K562 (cell line): ENCODE results near the gene RRBP1. TPM values are rescaled to one million over a fixed set of nuclear protein-coding genes. Genes with fewer than 3 reads are reported as not detected.

Experiments used
- ATAC-seq: fragments of 200-7000 bp; cut with Tn5 transposase; 3 replicates; pipeline ENCODE4 v1.9.1; 2020; ENCODE audit warnings: moderate library complexity
- BruUV-seq: library from RNA; stranded (reverse); fragments of 400-500 nt; replicated peaks from 2 replicates; lab custom pipeline; 2021; lab: Mats Ljungman, UMichigan
- CTCF ChIA-PET: fragments of 300-600 bp; formaldehyde crosslinking; extraction: SDS; loops from one replicate; lab custom pipeline; 2021; ENCODE audit warnings: low intra/inter-chr PET ratio; lab: Yijun Ruan, JAX
- POLR2A ChIA-PET: fragments of 300-600, 350-650 bp; sonication (Branson Sonifier 250); formaldehyde crosslinking; extraction: SDS; loops from one replicate; lab custom pipeline; 2021; ENCODE audit warnings: antibody characterized with exemption, inconsistent platforms; lab: Yijun Ruan, JAX
- DNase-seq, 4 experiments: peaks; one replicate each; pipeline versions ENCODE4 v3.0.0 to v3.0.0-alpha.2; 2011 to 2018; ENCODE audit warnings: low spot score in 3 of 4, mixed read lengths in 3 of 4; ENCODE audit errors: extremely low read depth in 1 of 4
- FAIRE-seq: peaks from 2 replicates; lab custom pipeline; 2011; peaks lifted over from hg19 to GRCh38; lab: Jason Lieb, UNC
- H2AFZ ChIP-seq: 2 replicates; pipeline ENCODE4 v1.6.0; 2011; ENCODE audit warnings: low read depth, low read length, control low read depth, inconsistent platforms
- H3K27ac ChIP-seq: fragments of 200-600 bp; 3 replicates; pipeline ENCODE4 v1.8.0; 2011; ENCODE audit warnings: low read depth, mild to moderate bottlenecking, control low read depth, inconsistent platforms, low read length, moderate library complexity, mixed read lengths; ENCODE audit errors: extremely low read depth
- H3K27me3 ChIP-seq, 2 experiments: fragments of 300-600 bp in 1 of 2; 2 replicates in 1 of 2; 3 replicates in 1 of 2; pipeline versions ENCODE4 v1.6.0 to v1.8.0; 2011; ENCODE audit warnings: inconsistent platforms in 2 of 2, low read length in 2 of 2, mild to moderate bottlenecking in 1 of 2, mixed read lengths in 1 of 2, moderate library complexity in 1 of 2; ENCODE audit not compliant: control insufficient read depth in 2 of 2, insufficient read depth in 2 of 2
- H3K36me3 ChIP-seq: fragments of 300-600 bp; 3 replicates; pipeline ENCODE4 v1.8.0; 2011; ENCODE audit warnings: mild to moderate bottlenecking, low read length, inconsistent platforms; ENCODE audit not compliant: control insufficient read depth, insufficient read depth
- H3K4me1 ChIP-seq, 2 experiments: fragments of 200-600 bp in 1 of 2; replicated peaks in 1 of 2; 2 replicates in 1 of 2; 3 replicates in 1 of 2; pipeline versions ENCODE4 v1.5.1 to v1.8.0; 2011; ENCODE audit warnings: inconsistent platforms in 2 of 2, low read length in 2 of 2, mild to moderate bottlenecking in 1 of 2, mixed read lengths in 1 of 2, moderate library complexity in 1 of 2; ENCODE audit not compliant: control insufficient read depth in 2 of 2, insufficient read depth in 2 of 2
- H3K4me2 ChIP-seq: 2 replicates; pipeline ENCODE4 v1.6.1; 2011; ENCODE audit warnings: low read length, control low read depth, inconsistent platforms, mixed read lengths; ENCODE audit not compliant: insufficient read depth
- H3K4me3 ChIP-seq: fragments of 200-600 bp; sonication (generic), shearing (Covaris generic); 2 replicates; pipeline ENCODE4 v1.5.1; 2016; ENCODE audit warnings: control low read depth, inconsistent platforms
- H3K79me2 ChIP-seq: fragments of 200-600 bp; 3 replicates; pipeline ENCODE4 v1.8.0; 2011; ENCODE audit warnings: low read length, inconsistent platforms; ENCODE audit not compliant: control insufficient read depth, insufficient read depth
- H3K9ac ChIP-seq, 2 experiments: 2 replicates each; pipeline versions ENCODE4 v1.6.0 to v1.6.1; 2011; ENCODE audit warnings: low read depth in 2 of 2, low read length in 2 of 2, control low read depth in 1 of 2, inconsistent platforms in 1 of 2, mild to moderate bottlenecking in 1 of 2, mixed read lengths in 1 of 2; ENCODE audit not compliant: insufficient read depth in 1 of 2
- H3K9me1 ChIP-seq: one replicate; pipeline ENCODE4 v1.6.0; 2011; ENCODE audit warnings: inconsistent platforms, mild to moderate bottlenecking, low read length, moderate library complexity; ENCODE audit not compliant: control insufficient read depth, insufficient read depth
- H3K9me3 ChIP-seq: replicated peaks from 2 replicates; pipeline ENCODE4 v1.5.1; 2011; ENCODE audit warnings: low read depth, low read length, inconsistent platforms; ENCODE audit not compliant: control insufficient read depth, insufficient read depth
- H4K20me1 ChIP-seq: replicated peaks from 2 replicates; pipeline ENCODE4 v1.6.1; 2011; ENCODE audit warnings: low read length, inconsistent platforms, mixed read lengths; ENCODE audit not compliant: control insufficient read depth, insufficient read depth
- POLR2AphosphoS5 ChIP-seq: IDR thresholded peaks from 2 replicates; pipeline ENCODE4 v1.6.1; 2011; ENCODE audit warnings: mild to moderate bottlenecking, low read depth, low read length, moderate library complexity; ENCODE audit not compliant: control insufficient read depth, insufficient read depth
- WGBS: fragments of 100-300 bp; shearing (Covaris generic); methylation state at CpG from one replicate; pipeline ENCODE4 v1.1.6; 2016; ENCODE audit warnings: low coverage, mixed read lengths; ENCODE audit not compliant: insufficient coverage; ENCODE audit errors: missing lambda C conversion rate; 5-methylcytosine and 5-hydroxymethylcytosine counted together
- in situ Hi-C: fragments of 300-500 bp; cut with MboI; formaldehyde crosslinking; loops from 4 replicates; pipeline ENCODE4 v1.15.0; 2018; ENCODE audit warnings: inconsistent platforms, mixed read lengths
- intact Hi-C: fragments of 100-400 bp; cut with micrococcal nuclease; formaldehyde crosslinking; loops from 2 replicates; pipeline ENCODE4 v1.14.2; 2022
- polyA plus RNA-seq, 8 experiments: library from polyadenylated mRNA; depleted of rRNA in 4 of 8; stranded (reverse) in 5 of 8; unstranded in 3 of 8; fragments of >200 nt; fragmentation: Nextera tagmentation in 2 of 8; fragmentation: Illumina TruSeq in 1 of 8; extraction: Ambion mirVana in 2 of 8; extraction: Trizol in 1 of 8; gene quantifications; 2 replicates each; pipeline versions ENCODE4 v1.2.1 to v1.2.3, GENCODE V29; 2011 to 2014; ENCODE audit warnings: inconsistent platforms in 1 of 8, missing spikeins in 1 of 8
- total RNA-seq, 7 experiments: library from RNA; depleted of rRNA in 6 of 7; stranded (reverse); fragments of >200 nt in 6 of 7; fragmentation: Illumina TruSeq in 2 of 7; extraction: Trizol in 2 of 7; gene quantifications; 2 replicates each; pipeline versions ENCODE4 v1.2.1 to v1.2.3, GENCODE V29; 2011 to 2021; ENCODE audit warnings: low replicate concordance in 1 of 7
- TF ChIP-seq, protein P1 (sequence below): sonication (generic); formaldehyde crosslinking; IDR thresholded peaks from 2 replicates; pipeline ENCODE4 v1.8.1; 2023; ENCODE audit warnings: mild to moderate bottlenecking, missing genetic modification reagents

Gene RRBP1
- total and polyA plus RNA-seq, 9 of the 15 experiments (the other 6 are each of a cell fraction or from before 2014, with no cell fraction given), result 0.84 to 32.0 (median 17.6) TPM

DNA sequence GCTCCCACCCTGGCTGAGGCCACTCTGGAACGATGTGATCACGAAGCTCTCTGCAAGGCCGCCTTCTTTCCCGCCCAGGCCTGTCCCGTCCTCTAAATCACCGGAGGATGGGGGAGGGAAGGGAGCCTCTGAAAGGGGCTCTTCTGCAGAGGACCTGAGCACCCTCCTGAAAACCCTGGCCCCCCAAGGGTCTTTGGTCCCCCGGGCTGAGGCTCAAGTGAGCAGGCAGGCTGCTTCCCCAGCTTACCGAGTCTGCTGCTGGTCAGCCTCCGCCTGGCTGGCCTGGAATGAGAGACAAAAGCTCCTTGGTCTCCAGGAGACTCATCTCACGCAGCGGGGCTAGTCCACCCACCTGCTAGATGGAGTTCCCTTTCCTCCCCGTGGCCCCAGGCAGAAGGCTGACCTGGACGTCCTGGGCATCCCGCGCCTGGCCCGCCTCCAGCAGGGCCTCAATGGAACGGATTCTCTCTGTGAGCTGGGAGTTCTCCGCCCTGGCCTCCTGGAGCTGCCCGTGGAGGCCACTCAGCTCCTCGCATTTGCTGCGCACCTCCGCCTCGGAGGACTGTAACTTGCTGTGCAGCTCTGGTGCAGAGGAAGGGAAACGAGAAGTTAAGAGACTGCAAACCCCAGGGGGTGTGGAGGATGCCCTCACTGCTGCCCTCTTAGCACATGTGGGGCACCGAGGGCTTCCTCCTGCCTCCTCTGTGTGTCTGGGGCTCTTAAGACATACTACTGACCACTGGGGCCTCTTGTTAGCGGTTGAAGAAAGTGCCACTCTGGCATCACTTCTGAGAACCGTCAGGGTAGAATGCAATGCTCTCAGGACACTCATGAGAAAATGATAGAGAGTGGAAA lies 54.7 kb downstream of the RRBP1 start:
- H4K20me1 ChIP-seq, result no peaks in the 10 kb centered on the region
- no TSS peak for BruUV-seq
- H3K9me3 ChIP-seq, result no peaks in the 10 kb centered on the region
- peaks cover 10% of the 10 kb centered on the region; the same call in 1 of the 3 replicates for H3K36me3 ChIP-seq
- no peaks in the 10 kb centered on the region for H3K79me2 ChIP-seq
- FAIRE-seq, result no peak
- H3K9ac ChIP-seq, result no peak overlapping the region
- in situ Hi-C loops, result no loop called here
- DNase-seq, result no peak
- ChIA-PET POLR2A (interaction anchor here (0.6 kb wide), 1 partner anchor 13 kb away, joined by 3 read pairs; no protein-coding TSS in a partner anchor), CTCF (no interaction called here)
- H3K27me3 ChIP-seq, result no peaks in the 10 kb centered on the region
- no peaks in the 10 kb centered on the region for H3K4me1 ChIP-seq
- H2AFZ ChIP-seq, result no peak overlapping the region
- no peak overlapping the region for H3K4me2 ChIP-seq
- no peak for ATAC-seq
- no peak for TF ChIP-seq POLR2AphosphoS5
- TF ChIP-seq, protein P1, sequence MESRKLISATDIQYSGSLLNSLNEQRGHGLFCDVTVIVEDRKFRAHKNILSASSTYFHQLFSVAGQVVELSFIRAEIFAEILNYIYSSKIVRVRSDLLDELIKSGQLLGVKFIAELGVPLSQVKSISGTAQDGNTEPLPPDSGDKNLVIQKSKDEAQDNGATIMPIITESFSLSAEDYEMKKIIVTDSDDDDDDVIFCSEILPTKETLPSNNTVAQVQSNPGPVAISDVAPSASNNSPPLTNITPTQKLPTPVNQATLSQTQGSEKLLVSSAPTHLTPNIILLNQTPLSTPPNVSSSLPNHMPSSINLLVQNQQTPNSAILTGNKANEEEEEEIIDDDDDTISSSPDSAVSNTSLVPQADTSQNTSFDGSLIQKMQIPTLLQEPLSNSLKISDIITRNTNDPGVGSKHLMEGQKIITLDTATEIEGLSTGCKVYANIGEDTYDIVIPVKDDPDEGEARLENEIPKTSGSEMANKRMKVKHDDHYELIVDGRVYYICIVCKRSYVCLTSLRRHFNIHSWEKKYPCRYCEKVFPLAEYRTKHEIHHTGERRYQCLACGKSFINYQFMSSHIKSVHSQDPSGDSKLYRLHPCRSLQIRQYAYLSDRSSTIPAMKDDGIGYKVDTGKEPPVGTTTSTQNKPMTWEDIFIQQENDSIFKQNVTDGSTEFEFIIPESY (CRISPR knock-in tag), result 0 out of 2 replicates have a peak, but pooled peaks have one; percentile 16
- H3K9me1 ChIP-seq, result no peaks in the 10 kb centered on the region
- H3K27ac ChIP-seq, result no peak overlapping the region
- WGBS, result 91% methylated on average over 9 of the region's 27 CpGs
- intact Hi-C loops, result no loop called here
- H3K4me3 ChIP-seq, result no peak overlapping the region
